ENCODE data around the gene RNASE8. TPM values are rescaled to one million over a fixed set of nuclear protein-coding genes. Genes with fewer than 3 reads are reported as not detected.
"Not testable (repeated sequence)": the region's sequence is repeated elsewhere in the genome, so short reads cannot be mapped to it uniquely, and the experiment has no call there.

RNASE8 gene, protein sequence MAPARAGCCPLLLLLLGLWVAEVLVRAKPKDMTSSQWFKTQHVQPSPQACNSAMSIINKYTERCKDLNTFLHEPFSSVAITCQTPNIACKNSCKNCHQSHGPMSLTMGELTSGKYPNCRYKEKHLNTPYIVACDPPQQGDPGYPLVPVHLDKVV
- not detected for total RNA-seq
- long read RNA-seq, result 0 reads

- no peaks in the 10 kb centered on the region for H3K9me3 ChIP-seq
- H3K27me3 ChIP-seq (ENCODE audit: low read depth), result no peaks in the 10 kb centered on the region
- ATAC-seq (no peak), DNase-seq (no peak)
- TF ChIP-seq, protein P1, sequence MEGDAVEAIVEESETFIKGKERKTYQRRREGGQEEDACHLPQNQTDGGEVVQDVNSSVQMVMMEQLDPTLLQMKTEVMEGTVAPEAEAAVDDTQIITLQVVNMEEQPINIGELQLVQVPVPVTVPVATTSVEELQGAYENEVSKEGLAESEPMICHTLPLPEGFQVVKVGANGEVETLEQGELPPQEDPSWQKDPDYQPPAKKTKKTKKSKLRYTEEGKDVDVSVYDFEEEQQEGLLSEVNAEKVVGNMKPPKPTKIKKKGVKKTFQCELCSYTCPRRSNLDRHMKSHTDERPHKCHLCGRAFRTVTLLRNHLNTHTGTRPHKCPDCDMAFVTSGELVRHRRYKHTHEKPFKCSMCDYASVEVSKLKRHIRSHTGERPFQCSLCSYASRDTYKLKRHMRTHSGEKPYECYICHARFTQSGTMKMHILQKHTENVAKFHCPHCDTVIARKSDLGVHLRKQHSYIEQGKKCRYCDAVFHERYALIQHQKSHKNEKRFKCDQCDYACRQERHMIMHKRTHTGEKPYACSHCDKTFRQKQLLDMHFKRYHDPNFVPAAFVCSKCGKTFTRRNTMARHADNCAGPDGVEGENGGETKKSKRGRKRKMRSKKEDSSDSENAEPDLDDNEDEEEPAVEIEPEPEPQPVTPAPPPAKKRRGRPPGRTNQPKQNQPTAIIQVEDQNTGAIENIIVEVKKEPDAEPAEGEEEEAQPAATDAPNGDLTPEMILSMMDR (IDR thresholded peaks at IDR 0.05), result no peak
- intact Hi-C loops (cut with DNase I), result no loop called here
- no peak within 1 kb of the TSS for H3K4me3 ChIP-seq
- H3K4me1 ChIP-seq, result peaks cover 7% of the 10 kb centered on the region
- H3K36me3 ChIP-seq, result no peaks in the 10 kb centered on the region
- no peak within 1 kb of the TSS for H3K27ac ChIP-seq
Measured at GRCh38 chr14:21057803-21058675, at the start of gene RNASE8. Gene RNASE8 (plus strand): TSS chr14:21057822. CDS start chr14:21057893, 71 bp downstream.

GRCh38 chr14:21009721-21010120 is 47.9 kb upstream of the RNASE8 start:
- H3K4me1 ChIP-seq; H3K4me3 ChIP-seq; intact Hi-C loops (cut with DNase I); DNase-seq; ATAC-seq; H3K27ac ChIP-seq; H3K9me3 ChIP-seq; H3K36me3 ChIP-seq; H3K27me3 ChIP-seq (ENCODE audit: low read depth): not testable (repeated sequence)

DNA sequence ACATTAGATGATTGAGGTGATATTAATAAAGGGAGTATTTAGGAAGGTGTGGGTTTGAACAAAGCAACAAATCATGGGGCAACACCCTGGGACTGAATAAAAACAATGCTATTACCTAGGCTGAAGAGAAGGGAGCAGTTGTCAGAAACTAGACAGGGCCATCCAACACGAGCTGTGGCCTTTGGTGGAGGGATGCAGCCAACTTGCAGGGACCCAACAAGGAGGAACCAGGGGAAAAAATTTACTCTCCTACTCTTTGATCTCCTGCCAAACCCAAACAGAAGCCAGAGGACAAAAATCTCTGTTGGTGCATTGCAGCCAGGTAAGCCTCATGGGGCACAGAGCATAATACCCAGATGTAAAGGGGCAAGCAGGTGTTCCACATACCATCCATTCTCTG is 46.5 kb upstream of the RNASE8 start:
- H3K27ac ChIP-seq, result no peak overlapping the region
- H3K9me3 ChIP-seq, result no peaks in the 10 kb centered on the region
- DNase-seq (no peak), ATAC-seq (no peak)
- intact Hi-C loops (cut with DNase I), result no loop called here
- H3K27me3 ChIP-seq (ENCODE audit: low read depth), result no peaks in the 10 kb centered on the region
- no peak overlapping the region for H3K4me3 ChIP-seq
- no peaks in the 10 kb centered on the region for H3K36me3 ChIP-seq
- H3K4me1 ChIP-seq, result peaks cover 6% of the 10 kb centered on the region
- TF ChIP-seq, protein P1 (IDR thresholded peaks at IDR 0.05), result no peak

DNA sequence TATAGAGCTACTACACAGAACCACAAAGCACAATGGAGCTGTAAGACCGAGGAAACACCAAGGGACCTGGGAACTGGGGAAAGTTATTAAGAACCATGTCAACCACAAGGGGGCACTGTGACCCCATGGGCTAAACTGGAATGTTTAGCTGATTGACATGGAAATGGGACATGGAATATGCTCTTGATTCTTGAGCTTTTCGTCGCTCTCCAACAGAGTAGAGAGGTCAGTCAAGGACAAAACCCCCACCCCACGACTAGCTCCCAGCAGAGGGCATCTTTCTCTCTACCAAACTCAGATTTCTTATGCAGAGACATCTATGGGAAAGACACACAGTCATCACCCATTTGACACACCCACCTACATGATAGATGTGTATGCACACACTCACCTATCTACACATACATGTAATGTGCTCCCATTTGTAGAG is 42.8 kb upstream of the RNASE8 start:
- no peak overlapping the region for H3K4me3 ChIP-seq
- H3K27ac ChIP-seq, result no peak overlapping the region
- H3K4me1 ChIP-seq, result peaks cover 10% of the 10 kb centered on the region
- peak; percentile 70 for DNase-seq
- ATAC-seq, result peak; percentile 90
- peaks cover 30% of the 10 kb centered on the region for H3K36me3 ChIP-seq
- TF ChIP-seq, protein P1 (IDR thresholded peaks at IDR 0.05), result peak; percentile 93
- intact Hi-C loops (cut with DNase I), result no loop called here
- H3K27me3 ChIP-seq (ENCODE audit: low read depth), result no peaks in the 10 kb centered on the region
- H3K9me3 ChIP-seq, result no peaks in the 10 kb centered on the region

- no peak overlapping the region for H3K4me3 ChIP-seq
- H3K27me3 ChIP-seq (ENCODE audit: low read depth), result no peaks in the 10 kb centered on the region
- H3K27ac ChIP-seq, result no peak overlapping the region
- ATAC-seq (peak; percentile 28 to 40), DNase-seq (no peak)
- intact Hi-C loops (cut with DNase I), result no loop called here
- TF ChIP-seq, protein P1 (IDR thresholded peaks at IDR 0.05), result no peak
- H3K4me1 ChIP-seq, result peaks cover 10% of the 10 kb centered on the region
- H3K36me3 ChIP-seq, result peaks cover 35% of the 10 kb centered on the region
- no peaks in the 10 kb centered on the region for H3K9me3 ChIP-seq
Measured at GRCh38 chr14:21015312-21015711, 42.3 kb upstream of the RNASE8 start.
